ENCODE results near the gene FBXL16. TPM values are rescaled to one million over a fixed set of nuclear protein-coding genes. Genes with fewer than 3 reads are reported as not detected.
A peak's percentile ranks its signal among the peaks of the same experiment; 100 is the strongest.

FBXL16 gene
- total RNA-seq, 1 experiment from 2014 or later = 1.3 TPM

GRCh38 chr16:741986-742629 lies 36.5 kb upstream of the FBXL16 start:
- CTCF ChIA-PET = interaction anchor here (1.7 kb wide), 1 partner anchor 14 kb away, joined by 7 read pairs; no protein-coding TSS in a partner anchor
- Mint-ChIP-seq H3K36me3 (ENCODE audit: insufficient read depth, unreplicated experiment) (peaks cover 50% of the 10 kb centered on the region), H3K4me3 (ENCODE audit: low read depth, unreplicated experiment) (peak overlapping the region; percentile 79), H3K9me3 (ENCODE audit: low read depth, unreplicated experiment) (no peaks in the 10 kb centered on the region), H3K27me3 (ENCODE audit: unreplicated experiment) (peaks cover 2% of the 10 kb centered on the region), H3K27ac (ENCODE audit: unreplicated experiment) (peak overlapping the region; percentile 62), H3K4me1 (ENCODE audit: low read depth, unreplicated experiment) (no peaks in the 10 kb centered on the region)
- no TSS peak for BruUV-seq (replicated peaks)
- DNase-seq = no peak
- intact Hi-C loops (cut with micrococcal nuclease; ENCODE audit: unreplicated experiment) = no loop called here
- TF ChIP-seq, protein P1, sequence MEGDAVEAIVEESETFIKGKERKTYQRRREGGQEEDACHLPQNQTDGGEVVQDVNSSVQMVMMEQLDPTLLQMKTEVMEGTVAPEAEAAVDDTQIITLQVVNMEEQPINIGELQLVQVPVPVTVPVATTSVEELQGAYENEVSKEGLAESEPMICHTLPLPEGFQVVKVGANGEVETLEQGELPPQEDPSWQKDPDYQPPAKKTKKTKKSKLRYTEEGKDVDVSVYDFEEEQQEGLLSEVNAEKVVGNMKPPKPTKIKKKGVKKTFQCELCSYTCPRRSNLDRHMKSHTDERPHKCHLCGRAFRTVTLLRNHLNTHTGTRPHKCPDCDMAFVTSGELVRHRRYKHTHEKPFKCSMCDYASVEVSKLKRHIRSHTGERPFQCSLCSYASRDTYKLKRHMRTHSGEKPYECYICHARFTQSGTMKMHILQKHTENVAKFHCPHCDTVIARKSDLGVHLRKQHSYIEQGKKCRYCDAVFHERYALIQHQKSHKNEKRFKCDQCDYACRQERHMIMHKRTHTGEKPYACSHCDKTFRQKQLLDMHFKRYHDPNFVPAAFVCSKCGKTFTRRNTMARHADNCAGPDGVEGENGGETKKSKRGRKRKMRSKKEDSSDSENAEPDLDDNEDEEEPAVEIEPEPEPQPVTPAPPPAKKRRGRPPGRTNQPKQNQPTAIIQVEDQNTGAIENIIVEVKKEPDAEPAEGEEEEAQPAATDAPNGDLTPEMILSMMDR (IDR thresholded peaks at IDR 0.05; ENCODE audit: unreplicated experiment) = no peak

GRCh38 chr16:740764-741505 lies 35.3 kb upstream of the FBXL16 start, which contains the start of gene CIAO3:
Gene CIAO3 (minus strand): TSS chr16:740997. CDS start chr16:740985, 12 bp downstream.
- intact Hi-C loops (cut with micrococcal nuclease; ENCODE audit: unreplicated experiment) = no loop called here
- Mint-ChIP-seq H3K4me3 (ENCODE audit: low read depth, unreplicated experiment) (peak within 1 kb of the TSS; percentile 79), H3K27ac (ENCODE audit: unreplicated experiment) (peak within 1 kb of the TSS; percentile 62), H3K9me3 (ENCODE audit: low read depth, unreplicated experiment) (no peaks in the 10 kb centered on the region), H3K36me3 (ENCODE audit: insufficient read depth, unreplicated experiment) (peaks cover 60% of the 10 kb centered on the region), H3K27me3 (ENCODE audit: unreplicated experiment) (no peaks in the 10 kb centered on the region), H3K4me1 (ENCODE audit: low read depth, unreplicated experiment) (no peaks in the 10 kb centered on the region)
- TF ChIP-seq, protein P1 (IDR thresholded peaks at IDR 0.05; ENCODE audit: unreplicated experiment) = peak; percentile 97
- DNase-seq = peak; percentile 96
- CTCF ChIA-PET = interaction anchor here (0.7 to 1.7 kb wide), 12 partner anchors 9 to 61 kb away, joined by 3 to 7 read pairs (median 4); partner anchors contain the start of genes CHTF18, RPUSD1 and STUB1
- BruUV-seq (replicated peaks) = TSS peak; percentile 72

- no peaks in the 10 kb centered on the region for H3K4me1 Mint-ChIP-seq (ENCODE audit: low read depth, unreplicated experiment)
- DNase-seq = no peak
- TF ChIP-seq, protein P1 (IDR thresholded peaks at IDR 0.05; ENCODE audit: unreplicated experiment) = no peak
- no peaks in the 10 kb centered on the region for H3K9me3 Mint-ChIP-seq (ENCODE audit: low read depth, unreplicated experiment)
- peaks cover 64% of the 10 kb centered on the region for H3K36me3 Mint-ChIP-seq (ENCODE audit: insufficient read depth, unreplicated experiment)
- peak overlapping the region; percentile 62 for H3K27ac Mint-ChIP-seq (ENCODE audit: unreplicated experiment)
- intact Hi-C loops (cut with micrococcal nuclease; ENCODE audit: unreplicated experiment) = no loop called here
- H3K27me3 Mint-ChIP-seq (ENCODE audit: unreplicated experiment) = no peaks in the 10 kb centered on the region
- CTCF ChIA-PET = interaction anchor here (0.8 to 1.7 kb wide), 9 partner anchors 9 to 55 kb away, joined by 3 to 7 read pairs (median 4); partner anchors contain the start of genes CHTF18 and RPUSD1
- BruUV-seq (replicated peaks) = no TSS peak
- H3K4me3 Mint-ChIP-seq (ENCODE audit: low read depth, unreplicated experiment) = peak overlapping the region; percentile 79
These were observed 34.8 kb upstream of the FBXL16 start for GRCh38 chr16:740459-740763.

DNA sequence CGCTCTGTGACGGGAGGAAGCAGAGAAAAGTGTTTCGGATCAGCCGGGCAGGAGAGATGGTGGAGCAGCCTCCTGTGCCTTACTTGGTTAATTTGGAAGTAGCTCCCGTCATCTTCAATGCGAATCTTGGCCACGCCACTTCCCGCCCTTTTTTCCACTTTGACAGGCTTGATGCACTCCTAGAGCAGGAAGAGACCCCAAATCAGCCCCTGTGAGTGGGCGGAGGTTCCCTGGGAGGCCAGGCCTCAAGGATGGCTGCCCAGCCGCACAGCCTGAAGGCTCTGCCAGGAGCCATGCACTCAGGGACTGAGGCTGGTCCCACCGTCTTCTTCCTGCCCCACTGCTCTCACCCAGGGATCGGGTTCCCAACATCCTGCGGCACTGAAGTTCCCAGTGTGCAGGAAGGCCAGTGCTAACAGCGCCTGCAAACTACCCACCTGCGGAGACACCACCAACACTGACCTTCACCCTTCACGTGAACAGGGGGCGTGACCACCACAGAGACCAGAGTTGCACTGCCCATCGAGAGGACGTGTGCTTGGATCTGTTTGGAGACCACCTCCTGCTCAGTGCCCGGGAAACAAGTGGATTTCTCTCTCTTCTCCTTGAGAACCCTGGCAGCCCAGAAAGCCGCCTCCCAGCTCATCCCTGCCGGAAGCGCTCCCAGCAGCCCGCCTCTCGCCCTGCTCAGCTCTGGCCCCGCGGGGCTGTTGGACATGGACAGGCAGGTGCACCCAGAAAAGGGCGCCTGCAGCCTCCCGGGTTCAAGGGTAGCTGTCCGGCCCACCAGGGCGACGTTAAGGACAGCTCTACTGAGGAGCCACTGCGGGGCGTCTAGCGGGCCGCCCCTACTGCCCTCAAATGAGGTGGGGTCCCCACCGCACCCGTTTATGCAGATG lies 34.2 kb upstream of the FBXL16 start:
- H3K9me3 Mint-ChIP-seq (ENCODE audit: low read depth, unreplicated experiment) = no peaks in the 10 kb centered on the region
- intact Hi-C loops (cut with micrococcal nuclease; ENCODE audit: unreplicated experiment) = no loop called here
- DNase-seq = no peak

More for the DNA sequence above, 34.2 kb upstream of the FBXL16 start:
- CTCF ChIA-PET = interaction anchor here (0.8 to 1.7 kb wide), 5 partner anchors 12 to 56 kb away, joined by 3 to 7 read pairs (median 5); no protein-coding TSS in a partner anchor
- H3K27me3 Mint-ChIP-seq (ENCODE audit: unreplicated experiment) = no peaks in the 10 kb centered on the region
- TF ChIP-seq, protein P1 (IDR thresholded peaks at IDR 0.05; ENCODE audit: unreplicated experiment) = no peak
- H3K4me3 Mint-ChIP-seq (ENCODE audit: low read depth, unreplicated experiment) = peak overlapping the region; percentile 79
- no peaks in the 10 kb centered on the region for H3K4me1 Mint-ChIP-seq (ENCODE audit: low read depth, unreplicated experiment)
- peaks cover 67% of the 10 kb centered on the region for H3K36me3 Mint-ChIP-seq (ENCODE audit: insufficient read depth, unreplicated experiment)
- BruUV-seq (replicated peaks) = no TSS peak
- no peak overlapping the region for H3K27ac Mint-ChIP-seq (ENCODE audit: unreplicated experiment)

Measured in Calu3 (cell line).